KMS-11 (cell line): ENCODE results near the gene TRIP13.

ENCODE experiments used
- H2AFZ ChIP-seq: fragments of 200-600 bp; sonication (generic); 2 replicates; pipeline ENCODE4 v1.6.1; 2016; ENCODE audit warnings: antibody characterized with exemption, mixed run types, low read depth
- H3K27ac ChIP-seq: fragments of 200-600 bp; sonication (generic); 2 replicates; pipeline ENCODE4 v1.6.1; 2016; ENCODE audit warnings: mild to moderate bottlenecking, mixed run types
- H3K27me3 ChIP-seq: fragments of 200-600 bp; sonication (generic); 2 replicates; pipeline ENCODE4 v1.6.1; 2017; ENCODE audit warnings: mild to moderate bottlenecking, low read depth, mixed run types, moderate library complexity; ENCODE audit not compliant: insufficient read depth
- H3K36me3 ChIP-seq: fragments of 200-600 bp; sonication (generic); 2 replicates; pipeline ENCODE4 v1.6.1; 2017; ENCODE audit warnings: mild to moderate bottlenecking, mixed run types; ENCODE audit not compliant: insufficient read depth
- H3K4me1 ChIP-seq: fragments of 200-600 bp; sonication (generic); 2 replicates; pipeline ENCODE4 v1.6.1; 2016; ENCODE audit warnings: mild to moderate bottlenecking, low read depth, mixed run types; ENCODE audit not compliant: poor library complexity, severe bottlenecking
- H3K4me2 ChIP-seq: fragments of 200-600 bp; sonication (generic); 2 replicates; pipeline ENCODE4 v1.7.0; 2016; ENCODE audit warnings: mild to moderate bottlenecking, mixed run types
- H3K4me3 ChIP-seq: fragments of 200-600 bp; sonication (generic); IDR thresholded peaks from 2 replicates; pipeline ENCODE4 v1.6.1; 2017; ENCODE audit warnings: low read depth, low read length, mixed read lengths; ENCODE audit not compliant: insufficient read depth
- H3K79me2 ChIP-seq: fragments of 200-600 bp; sonication (generic); 2 replicates; pipeline ENCODE4 v1.6.1; 2016; ENCODE audit warnings: low read depth, mixed run types; ENCODE audit not compliant: insufficient read depth
- H3K9ac ChIP-seq: fragments of 200-600 bp; sonication (generic); 2 replicates; pipeline ENCODE4 v1.6.1; 2016; ENCODE audit warnings: mild to moderate bottlenecking, mixed run types
- H4K20me1 ChIP-seq: fragments of 200-600 bp; sonication (generic); 2 replicates; pipeline ENCODE4 v1.6.1; 2016; ENCODE audit warnings: mild to moderate bottlenecking, mixed run types; ENCODE audit not compliant: insufficient read depth
- TF ChIP-seq, protein P1 (sequence below): fragments of 200-600 bp; sonication (generic); conservative IDR thresholded peaks from 2 replicates; pipeline ENCODE4 v1.6.1; 2017; ENCODE audit warnings: low read depth, mild to moderate bottlenecking, antibody characterized with exemption, low read length, moderate library complexity, mixed read lengths

Gene TRIP13

DNA sequence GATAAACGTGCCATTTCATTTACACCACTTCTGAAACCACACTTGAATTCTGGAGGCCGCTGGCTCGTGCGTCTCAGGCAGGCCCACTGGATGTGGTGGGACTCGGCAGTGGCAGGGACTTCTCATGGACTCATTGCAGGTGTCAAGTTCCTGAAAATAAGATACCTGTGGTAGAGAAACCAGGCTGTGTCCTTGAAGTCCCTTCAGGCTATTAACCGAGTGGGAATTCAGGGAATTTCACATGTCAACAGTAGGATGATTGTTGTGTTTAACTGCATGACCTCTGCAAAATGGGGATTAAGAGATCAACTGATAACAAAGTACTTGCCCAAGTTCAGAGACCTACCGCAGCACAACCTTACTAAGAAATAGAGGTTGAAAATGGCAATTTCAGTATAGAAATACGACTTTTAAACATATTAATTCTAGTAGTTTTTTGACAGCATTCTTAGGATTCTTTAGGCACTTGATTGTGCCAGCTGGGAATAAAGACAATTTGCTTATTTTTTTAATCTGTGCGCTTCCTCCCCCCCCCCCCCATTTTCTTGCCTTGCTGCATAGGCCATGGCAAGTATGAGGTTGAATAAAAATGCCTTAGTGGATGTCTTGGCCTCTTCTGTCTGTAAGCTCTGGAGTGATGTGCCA lies 26.8 kb downstream of the TRIP13 start:
- Histone ChIP-seq H3K27ac (no peak overlapping the region), H3K36me3 (no peaks in the 10 kb centered on the region; the same call in 1 of the 2 replicates), H2AFZ (no peak overlapping the region), H3K27me3 (no peaks in the 10 kb centered on the region), H3K9ac (no peak overlapping the region), H3K4me1 (peaks cover 15% of the 10 kb centered on the region), H4K20me1 (no peaks in the 10 kb centered on the region), H3K79me2 (no peaks in the 10 kb centered on the region), H3K4me2 (no peak overlapping the region), H3K4me3 (no peak overlapping the region)
- TF ChIP-seq, protein P1, sequence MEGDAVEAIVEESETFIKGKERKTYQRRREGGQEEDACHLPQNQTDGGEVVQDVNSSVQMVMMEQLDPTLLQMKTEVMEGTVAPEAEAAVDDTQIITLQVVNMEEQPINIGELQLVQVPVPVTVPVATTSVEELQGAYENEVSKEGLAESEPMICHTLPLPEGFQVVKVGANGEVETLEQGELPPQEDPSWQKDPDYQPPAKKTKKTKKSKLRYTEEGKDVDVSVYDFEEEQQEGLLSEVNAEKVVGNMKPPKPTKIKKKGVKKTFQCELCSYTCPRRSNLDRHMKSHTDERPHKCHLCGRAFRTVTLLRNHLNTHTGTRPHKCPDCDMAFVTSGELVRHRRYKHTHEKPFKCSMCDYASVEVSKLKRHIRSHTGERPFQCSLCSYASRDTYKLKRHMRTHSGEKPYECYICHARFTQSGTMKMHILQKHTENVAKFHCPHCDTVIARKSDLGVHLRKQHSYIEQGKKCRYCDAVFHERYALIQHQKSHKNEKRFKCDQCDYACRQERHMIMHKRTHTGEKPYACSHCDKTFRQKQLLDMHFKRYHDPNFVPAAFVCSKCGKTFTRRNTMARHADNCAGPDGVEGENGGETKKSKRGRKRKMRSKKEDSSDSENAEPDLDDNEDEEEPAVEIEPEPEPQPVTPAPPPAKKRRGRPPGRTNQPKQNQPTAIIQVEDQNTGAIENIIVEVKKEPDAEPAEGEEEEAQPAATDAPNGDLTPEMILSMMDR, result no peak

DNA sequence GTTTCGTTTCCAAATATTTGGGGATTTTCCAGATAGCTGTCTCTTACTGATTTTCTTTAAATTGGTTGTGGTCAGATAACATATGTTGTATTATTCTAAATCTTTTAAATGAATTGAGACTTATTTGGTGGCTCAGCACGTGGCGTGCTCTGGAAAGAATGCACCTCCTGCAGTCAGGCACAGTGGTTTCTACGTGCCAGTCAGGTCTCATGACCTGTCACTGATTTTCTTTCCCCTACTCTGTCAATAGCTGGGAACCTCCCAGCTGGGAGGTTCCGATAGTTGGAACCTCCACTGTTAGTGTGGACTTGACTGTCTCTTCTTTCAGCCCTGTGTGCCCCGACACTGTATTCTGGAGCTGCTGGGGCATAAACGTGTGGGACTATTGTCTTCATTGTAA lies 27.6 kb downstream of the TRIP13 start:
- Histone ChIP-seq H3K27me3 (no peaks in the 10 kb centered on the region), H3K4me2 (no peak overlapping the region), H3K4me1 (peaks cover 15% of the 10 kb centered on the region), H3K36me3 (no peaks in the 10 kb centered on the region; the same call in 1 of the 2 replicates), H4K20me1 (no peaks in the 10 kb centered on the region), H3K4me3 (no peak overlapping the region), H3K9ac (no peak overlapping the region), H3K27ac (no peak overlapping the region), H3K79me2 (no peaks in the 10 kb centered on the region), H2AFZ (no peak overlapping the region)
- TF ChIP-seq, protein P1, result no peak

DNA sequence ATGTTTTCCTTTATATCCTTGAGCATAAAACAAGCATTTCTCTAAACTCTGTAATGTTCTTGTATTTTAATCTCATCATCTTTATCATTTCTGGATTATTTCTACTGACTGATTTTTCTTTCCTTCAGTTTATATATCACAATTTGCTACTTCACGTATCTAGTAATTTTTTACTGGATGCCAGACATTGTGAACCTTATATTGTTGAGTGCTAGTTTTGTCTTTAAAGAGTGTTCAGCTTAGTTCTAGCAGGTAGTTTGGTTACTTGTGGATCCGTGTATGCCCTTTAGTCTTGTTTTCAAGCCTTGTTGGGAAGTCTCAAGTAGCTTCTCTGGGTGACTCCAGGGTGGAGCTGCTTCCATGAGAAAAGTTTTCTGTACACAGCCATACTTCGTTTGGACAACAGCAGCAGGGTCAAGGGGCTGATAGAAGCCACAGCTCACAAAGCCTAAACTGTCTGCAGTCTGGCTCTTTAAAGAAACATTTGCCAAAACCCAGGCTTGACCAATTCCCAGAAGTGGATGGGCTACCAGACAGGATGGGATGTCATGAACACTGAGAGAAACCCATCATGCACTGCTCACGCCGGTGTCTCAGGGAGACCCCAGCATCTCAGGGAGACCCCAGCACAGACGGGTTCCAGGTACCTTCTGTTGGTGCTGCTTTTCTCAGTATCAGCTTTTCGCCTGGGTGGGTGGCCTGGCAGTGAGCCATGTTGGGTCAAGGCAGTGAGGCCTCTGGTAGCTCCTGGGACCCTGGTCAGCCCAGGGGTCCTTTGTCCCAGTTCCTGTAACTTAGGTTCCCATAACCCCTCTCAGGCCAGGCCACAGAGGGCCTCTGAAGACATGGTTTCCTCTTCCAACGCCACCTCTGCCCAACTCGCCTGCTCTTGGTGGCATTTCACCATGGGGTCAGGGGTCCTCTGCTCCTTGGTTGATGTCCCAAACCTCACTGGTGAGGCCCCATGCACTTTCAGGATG lies 29.1 kb downstream of the TRIP13 start:
- no peaks in the 10 kb centered on the region for H3K27me3 ChIP-seq
- TF ChIP-seq, protein P1, result no peak
- H4K20me1 ChIP-seq, result no peaks in the 10 kb centered on the region
- H3K4me1 ChIP-seq, result peaks cover 15% of the 10 kb centered on the region
- no peaks in the 10 kb centered on the region for H3K79me2 ChIP-seq
- H3K27ac ChIP-seq, result no peak overlapping the region
- no peak overlapping the region for H3K9ac ChIP-seq
- H2AFZ ChIP-seq, result no peak overlapping the region
- H3K4me2 ChIP-seq, result no peak overlapping the region
- no peak overlapping the region for H3K4me3 ChIP-seq
- no peaks in the 10 kb centered on the region for H3K36me3 ChIP-seq

DNA sequence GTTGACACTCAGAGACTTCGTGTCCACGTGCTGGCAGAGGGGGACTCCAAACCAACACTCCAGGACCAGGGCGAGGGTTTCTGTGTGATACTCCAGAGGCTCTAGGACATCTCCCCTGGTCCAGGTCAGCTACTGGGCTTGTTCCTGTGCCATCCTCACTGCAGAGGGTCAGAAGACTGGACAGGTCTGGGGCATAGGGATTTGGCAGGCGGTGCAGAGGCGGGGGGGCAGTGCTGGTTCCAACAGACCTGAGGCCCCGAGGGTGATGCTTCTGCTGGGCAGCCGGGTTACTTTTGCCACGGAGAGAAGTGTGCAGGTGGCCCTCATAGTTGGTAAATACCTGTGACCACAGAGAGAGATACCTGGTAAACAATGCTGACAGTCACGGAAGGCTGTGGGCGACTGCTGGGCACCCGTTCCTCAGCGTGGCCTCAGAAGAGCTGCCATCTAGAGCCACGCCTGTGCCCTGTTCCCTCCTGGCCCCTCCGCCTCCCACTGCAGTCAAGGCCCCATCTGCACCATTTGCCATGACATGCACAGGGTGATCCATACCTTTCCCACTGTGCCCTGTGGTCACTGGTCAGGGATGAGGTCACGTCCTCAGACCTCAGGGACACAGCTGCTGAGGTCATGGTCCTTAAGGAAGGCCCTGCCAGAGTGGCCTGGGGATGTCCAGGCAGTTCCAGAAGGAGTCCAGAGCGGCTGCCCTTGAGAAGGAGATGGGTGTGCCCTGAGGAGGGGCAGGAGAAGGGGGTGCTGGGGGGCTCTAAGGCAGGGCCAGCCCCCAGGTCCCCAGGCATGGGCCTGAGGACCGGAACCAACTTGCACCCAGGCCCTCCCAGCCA lies 30.0 kb downstream of the TRIP13 start:
- Histone ChIP-seq H4K20me1 (no peaks in the 10 kb centered on the region), H3K4me2 (0 out of 2 replicates have a peak overlapping the region, but pooled peaks have one; percentile 13), H3K4me3 (no peak overlapping the region), H2AFZ (no peak overlapping the region), H3K4me1 (peaks cover 15% of the 10 kb centered on the region), H3K27me3 (no peaks in the 10 kb centered on the region), H3K27ac (no peak overlapping the region), H3K36me3 (no peaks in the 10 kb centered on the region), H3K79me2 (no peaks in the 10 kb centered on the region), H3K9ac (no peak overlapping the region)
- TF ChIP-seq, protein P1, result no peak
